HG03442 (cell line): Measurements from ENCODE around the gene GPC1.

Experiments used
- ATAC-seq: cut with Tn5 transposase; IDR thresholded peaks from one replicate; pipeline ENCODE4 v1.9.1; 2021; ENCODE audit warnings: mild to moderate bottlenecking, moderate library complexity; ENCODE audit not compliant: unreplicated experiment

Gene GPC1

DNA sequence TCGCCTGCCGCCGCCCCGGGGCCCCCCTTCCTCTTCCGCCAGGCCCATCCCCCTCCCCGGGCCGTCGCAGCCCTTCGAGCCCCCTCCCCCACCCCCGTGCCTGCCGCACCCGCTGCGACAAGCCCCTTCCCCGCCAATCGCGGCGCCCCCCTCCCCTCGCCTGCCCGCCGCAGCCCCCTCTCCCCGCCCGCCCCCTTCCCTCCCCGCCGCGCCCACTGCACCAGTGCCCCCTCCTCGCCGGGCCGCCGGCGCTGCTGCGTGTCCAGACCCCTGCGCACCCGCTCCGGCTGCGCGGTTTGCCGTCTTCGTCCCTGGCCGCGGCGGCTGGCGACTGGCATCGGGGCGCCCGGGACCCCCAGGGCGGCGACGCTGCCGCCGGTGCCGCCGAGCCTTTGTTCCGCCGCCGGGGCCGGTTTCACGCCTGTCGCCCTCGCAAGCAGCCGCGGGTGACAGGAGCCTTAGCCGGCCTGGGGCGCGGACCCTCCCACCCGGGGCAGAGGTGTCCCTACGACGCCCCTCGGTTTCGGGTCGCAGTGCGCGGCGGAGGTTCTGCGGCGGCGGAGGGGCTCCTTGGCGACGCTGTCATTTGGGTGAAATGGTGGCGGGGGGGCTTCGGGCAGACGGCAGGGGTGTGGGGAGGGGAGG lies 18.1 kb downstream of the GPC1 start:
- no peak for ATAC-seq

DNA sequence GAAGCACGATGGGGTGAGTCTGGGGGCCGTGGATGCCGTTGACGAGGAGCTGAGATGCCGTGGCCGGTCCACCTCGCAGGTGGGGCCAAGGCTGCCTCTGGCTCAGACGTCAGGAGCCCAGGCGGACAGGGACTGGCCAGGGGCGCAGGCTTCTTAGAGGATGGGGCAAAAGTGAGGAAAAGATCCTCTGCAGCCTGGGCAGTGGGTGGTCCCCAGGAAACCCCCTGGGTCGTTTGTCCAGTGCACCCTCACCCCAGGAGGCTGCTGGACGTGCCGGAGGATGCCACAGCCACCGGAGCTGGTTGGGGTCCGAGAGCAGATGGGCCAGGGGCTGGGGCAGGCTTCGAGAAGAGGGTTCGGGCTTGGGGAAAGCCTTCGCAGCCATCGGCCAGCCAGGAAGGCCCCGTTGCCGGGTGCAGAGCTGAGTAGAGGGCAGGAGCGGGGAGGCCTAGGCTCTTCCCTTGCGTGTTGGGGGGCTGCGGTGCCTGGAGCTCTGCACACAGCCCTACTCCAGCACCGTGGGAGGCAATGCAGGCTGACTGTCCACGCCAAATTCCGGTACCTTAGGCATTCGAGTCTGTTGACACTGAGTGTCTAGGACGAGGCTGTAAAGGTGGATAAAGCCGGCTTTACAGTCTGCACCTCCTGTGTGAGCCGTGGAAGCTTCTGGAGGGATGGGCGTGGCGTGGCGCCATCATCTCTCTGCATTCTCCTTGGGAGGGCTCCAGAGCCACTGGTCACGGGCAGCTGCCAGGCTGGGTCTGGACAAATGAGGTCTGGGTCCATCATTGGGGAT lies 18.8 kb downstream of the GPC1 start:
- no peak for ATAC-seq

DNA sequence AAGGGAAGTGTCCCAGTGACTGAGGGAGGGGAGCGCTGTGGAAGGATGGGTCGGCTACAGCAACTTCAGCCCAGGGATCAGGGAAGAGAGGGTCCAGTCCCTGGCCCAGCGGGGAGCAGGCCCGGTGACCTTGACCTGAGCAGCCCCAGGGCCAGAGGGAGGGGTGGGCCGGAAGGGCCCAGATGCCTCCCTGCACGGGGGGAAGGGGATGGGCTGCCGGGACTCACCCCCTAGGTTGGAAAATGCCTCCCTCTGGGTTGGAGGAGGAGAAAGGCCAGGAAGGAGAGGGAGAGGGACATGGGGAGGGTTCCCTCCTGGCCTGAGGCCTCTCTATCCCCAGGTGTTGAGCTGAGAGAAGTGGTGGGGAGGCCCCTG lies 19.8 kb downstream of the GPC1 start:
- no peak for ATAC-seq

DNA sequence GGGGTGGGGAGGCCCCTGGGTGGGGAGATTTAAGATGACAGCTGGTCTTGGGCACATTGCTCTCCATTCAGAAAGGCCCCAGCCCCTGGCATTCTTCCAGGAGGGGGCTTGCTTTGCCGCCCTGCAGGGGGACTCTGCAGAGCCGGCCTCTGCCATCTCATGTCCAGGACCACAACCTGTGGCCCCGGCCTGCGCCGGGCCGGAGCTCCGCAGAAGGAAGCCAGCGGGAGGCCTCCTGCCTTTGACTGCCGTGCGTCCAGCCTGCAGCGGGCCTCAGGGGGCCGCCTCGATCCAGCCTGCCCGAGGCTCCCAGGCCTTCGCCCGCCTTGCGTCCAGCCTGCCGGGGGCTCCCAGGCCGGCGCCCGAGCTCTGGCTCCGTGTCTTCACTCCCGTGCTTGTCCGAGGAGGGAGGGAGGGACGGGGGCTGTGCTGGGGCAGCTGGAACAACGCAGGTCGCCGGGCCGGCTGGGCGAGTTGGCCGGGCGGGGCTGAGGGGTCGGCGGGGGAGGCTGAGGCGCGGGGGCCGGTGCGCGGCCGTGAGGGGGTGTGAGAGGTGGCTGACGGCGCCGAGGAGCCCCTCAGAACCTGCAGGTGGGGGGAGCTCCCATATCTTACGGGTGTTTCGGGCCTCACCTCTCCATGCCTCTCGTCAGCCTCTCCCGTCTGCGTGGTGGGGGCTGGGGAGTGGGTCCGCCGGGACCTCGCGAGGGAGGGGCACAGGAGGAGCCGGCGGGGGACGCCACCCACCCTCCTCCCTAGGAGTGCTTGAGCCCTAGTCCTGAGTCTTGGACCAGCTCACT lies 20.4 kb downstream of the GPC1 start:
- no peak for ATAC-seq

DNA sequence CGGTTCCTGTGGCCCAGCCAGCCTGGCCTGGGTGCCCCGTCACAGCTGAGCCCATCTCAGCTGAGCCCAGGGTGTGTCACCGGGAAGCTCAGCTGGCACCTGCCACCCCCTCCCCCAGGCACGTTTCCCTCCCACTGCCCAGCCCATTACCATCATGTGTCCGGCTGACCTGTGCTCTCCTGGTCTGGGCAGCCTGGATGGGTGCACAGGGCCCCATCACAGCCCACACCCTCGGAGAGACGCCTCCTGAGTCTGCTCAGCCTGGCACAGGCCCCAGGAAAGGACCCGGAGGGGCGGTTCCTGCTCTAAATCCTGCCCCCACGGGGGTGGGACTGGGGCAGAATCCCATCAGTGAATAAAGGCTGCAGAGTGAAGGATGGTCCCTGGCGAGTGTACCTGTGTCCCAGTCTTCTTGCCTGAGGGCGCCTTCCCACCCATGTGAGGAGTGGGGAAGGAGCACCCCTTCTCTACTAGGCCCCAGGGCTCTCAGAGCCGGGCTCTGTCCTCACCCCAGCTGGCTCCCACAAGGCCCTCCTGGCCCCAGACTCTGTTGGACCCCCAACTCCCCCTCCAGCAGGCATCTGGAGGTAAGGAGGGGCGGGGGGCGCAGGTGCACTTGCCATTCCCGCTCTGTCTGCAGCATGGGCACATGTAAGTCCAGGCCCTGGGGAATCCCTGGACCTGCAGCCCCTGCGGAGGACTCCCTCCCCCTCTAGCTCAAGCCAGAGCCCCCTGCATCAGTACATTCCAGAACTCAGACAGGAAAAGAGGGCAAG lies 21.2 kb downstream of the GPC1 start:
- no peak for ATAC-seq

DNA sequence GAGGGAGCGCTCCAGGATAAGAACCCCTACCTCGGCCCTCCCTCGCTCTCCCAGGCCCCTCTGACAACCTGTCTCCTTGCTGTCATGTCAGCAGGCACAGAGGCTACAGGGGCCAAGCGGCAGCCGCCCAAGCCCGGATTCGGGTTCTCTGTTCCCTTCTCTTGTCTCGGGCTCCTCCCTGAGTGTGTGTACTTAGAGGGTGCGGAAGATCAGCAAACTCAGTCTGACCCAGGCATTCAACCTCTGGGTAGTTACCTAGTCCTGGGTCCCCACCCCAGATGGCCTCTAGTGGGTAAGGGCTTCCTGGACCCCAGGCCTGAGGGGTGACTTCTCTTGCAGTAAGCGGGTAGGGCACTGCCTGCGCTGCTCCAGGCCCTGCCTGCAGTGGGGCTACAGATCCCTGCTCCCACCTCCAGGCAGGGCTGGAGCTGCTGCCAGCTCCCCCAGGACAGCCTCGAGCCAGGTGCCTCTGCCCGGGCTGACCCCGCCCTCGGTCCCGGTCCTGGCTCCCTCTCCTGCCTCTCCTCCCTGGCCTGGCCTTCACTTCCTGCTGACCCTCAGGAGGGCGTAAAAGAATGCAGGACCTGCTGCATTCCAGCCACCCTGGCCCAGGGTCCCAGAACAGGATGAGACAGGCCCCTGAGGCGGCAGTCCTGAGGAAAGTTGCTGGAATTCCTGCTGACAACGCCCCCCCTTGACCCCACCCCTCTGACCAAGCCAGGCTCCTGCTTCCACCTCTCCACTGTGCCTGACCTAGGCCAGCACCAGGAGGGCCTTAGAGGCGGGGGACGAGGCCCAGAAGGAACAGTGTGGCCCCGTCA lies 22.0 kb downstream of the GPC1 start:
- ATAC-seq, result no peak

DNA sequence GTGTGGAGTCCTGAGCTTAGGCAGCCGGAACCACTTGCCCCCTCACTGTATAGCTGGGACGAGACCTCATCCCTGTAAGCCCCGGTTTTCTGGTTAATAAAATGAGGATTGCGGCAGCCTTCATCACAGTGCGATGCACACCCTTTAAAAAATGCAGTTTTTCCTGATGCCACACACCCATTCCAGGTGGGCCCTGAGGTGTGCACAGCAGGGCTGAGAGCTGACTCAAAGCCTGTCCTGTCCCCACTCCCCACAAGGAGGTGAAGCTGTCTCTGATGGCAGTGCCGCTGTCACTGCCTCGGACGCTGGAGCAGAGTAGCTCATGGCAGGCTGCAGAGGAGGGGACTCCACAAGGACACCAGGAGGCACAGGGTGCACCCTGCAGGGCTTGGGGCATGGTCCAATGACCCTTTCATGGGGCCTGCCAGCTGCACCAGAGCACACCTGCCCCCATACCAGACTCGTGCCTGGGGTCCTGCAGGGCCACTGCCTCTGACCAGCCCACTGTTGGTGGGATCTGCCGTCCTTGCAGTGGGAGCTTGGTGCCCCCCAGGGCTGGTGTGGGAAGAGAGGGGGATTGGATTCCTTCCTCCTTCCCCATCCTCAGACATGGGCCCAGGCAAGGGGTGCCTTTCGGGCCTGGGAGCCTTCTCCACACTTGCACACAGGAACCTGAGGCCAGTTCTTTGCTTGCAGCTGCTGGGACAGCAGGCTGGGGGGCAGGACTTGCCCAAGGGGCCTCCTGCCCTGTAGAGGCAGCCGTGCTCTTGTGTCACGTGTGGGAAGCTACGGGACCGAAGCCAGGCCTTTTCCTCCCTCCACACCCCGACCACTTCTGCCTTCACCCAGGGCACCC lies 22.8 kb downstream of the GPC1 start:
- no peak for ATAC-seq

DNA sequence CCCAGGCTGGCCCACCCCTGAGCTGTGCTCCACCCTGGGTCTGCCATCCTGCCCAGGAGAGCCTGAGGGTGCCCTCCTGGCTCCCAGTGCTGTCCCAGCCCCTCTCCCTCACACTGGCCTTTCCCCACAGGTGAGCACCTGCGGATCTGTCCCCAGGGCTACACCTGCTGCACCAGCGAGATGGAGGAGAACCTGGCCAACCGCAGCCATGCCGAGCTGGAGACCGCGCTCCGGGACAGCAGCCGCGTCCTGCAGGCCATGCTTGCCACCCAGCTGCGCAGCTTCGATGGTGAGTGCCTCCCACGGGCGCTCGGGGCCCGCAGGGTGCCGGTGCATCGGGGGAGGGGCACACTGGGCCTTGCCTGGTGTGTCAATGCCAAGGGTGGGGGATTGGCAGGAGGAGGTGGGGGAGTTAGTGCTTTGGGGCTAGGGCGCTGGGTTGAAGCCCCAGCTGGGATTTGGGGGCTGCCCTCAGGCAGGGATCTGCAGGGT lies 23.5 kb downstream of the GPC1 start:
- ATAC-seq, result no peak

DNA sequence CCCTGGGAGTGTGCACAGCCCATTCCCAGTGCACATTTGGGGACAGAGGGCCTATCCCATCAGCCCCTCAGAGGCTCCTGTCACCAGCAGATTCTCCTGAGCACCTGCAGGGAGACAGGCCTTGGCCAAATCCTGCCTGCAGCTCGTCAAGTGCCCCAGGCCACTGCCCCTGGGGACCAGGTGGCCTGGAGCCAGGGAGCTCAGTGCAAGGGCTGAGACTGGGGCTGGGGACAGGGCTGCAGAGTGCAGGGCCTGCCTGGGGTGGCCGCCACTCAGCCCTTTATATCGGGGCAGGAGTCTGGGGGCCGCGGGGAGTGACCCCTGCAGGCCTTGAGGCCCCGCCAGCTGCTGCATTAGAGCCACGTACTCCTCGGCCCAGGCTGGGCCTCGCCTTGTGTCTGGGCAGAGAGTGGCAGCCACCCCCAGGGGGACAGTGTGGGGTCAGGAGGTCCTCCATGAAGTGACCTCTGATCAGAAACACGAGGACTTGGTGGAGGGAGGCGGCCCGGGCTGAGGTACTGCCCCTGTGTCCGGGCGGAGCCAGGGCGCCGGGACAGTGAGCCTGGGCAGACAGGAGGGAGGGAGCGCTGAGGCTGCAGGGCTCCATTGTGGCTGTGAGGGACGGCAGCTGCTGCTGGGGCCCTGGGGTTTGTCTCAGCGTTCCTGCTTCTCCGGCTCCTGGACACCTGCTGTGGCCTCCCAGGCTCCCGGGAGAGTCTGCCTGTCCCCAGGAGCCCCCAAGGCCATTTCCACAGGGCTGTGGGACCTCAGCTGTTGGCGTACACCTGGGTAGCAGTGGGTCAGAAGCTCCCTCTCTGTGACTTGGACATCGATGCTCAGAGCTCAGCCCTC lies 24.2 kb downstream of the GPC1 start:
- ATAC-seq, result no peak

DNA sequence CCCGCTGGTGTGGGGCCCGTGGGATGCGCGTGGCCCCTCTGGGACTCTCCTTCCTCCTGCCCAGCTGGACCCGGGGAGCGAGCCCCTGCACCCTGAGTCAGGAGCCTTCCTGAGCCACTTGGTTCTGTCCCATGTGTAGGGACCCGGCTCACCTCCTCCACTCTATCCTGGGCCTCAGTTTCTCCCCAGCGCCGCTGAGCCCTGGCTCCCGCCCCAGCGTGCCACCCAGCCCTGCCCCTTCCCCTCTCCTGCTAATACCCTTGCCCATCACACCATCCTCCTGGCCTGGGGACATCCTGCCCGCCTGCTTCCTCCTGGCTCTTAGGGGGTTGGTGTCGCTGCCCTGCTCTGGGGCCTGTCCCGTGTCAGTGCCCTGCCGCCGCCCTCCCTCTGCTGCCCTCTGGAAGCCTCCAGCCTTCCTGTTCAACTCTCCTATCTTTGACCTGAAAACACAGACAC lies 24.8 kb downstream of the GPC1 start:
- no peak for ATAC-seq

DNA sequence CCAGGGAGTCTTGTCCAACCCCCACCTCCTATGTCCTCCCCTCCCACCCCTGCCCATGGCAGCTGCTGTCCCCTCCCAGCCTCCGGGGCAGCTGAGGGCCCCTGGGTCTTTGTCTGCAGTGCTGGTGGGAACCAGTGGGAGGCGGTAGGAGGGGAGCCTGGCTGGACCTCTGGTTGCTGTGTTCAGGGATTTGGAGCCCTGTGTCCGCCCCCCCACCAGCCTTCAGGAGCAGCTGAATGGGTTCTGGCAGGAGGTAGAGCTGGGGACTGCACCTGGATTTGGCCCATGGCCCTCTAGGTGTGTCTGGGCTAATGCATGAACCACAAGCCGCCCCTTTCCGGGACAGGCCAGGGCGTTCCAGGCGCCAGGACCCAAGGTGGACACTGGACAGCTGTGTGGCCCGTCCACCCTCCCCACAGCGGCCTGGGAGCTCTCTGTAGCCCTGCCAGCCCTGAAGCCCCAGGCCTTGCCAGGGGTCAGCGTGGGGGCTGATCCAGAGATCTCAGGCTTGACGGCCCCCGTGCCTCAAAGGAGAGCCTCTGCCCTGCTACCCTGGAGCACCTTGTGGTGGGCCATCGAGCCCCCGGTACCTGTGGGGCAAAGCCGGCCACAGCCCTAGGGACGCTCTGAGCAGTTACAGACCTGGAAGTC lies 25.4 kb downstream of the GPC1 start:
- no peak for ATAC-seq

DNA sequence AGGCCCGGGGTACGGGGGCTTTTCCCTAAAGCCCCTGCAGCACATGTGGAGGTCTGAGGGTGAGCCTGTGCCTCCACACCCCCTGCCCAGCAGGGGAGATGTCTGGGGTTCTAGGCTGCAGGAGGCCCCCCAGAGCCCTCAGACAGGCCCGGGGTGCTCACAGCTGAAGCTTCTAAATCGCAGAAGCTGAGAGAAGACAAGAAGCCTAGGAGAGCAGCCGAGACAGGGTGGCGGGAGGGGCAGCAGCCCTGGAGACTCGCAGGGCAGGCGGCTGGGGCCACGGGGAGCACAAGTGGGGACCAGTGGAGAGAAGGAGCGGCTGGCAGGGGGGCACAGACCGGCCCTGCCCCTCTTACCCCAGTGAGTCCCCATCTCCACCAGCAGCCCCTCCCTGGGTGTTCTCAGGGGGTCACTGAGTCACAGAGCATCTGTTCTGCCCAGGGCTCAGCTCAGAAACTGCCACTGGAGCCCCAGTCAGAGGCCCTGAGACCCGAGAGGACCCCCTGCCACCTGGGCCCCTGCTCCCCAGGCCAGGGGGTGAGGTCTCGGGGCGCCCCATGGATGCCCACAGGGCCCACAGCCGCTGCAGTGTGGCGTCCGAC lies 26.1 kb downstream of the GPC1 start:
- ATAC-seq, result no peak

DNA sequence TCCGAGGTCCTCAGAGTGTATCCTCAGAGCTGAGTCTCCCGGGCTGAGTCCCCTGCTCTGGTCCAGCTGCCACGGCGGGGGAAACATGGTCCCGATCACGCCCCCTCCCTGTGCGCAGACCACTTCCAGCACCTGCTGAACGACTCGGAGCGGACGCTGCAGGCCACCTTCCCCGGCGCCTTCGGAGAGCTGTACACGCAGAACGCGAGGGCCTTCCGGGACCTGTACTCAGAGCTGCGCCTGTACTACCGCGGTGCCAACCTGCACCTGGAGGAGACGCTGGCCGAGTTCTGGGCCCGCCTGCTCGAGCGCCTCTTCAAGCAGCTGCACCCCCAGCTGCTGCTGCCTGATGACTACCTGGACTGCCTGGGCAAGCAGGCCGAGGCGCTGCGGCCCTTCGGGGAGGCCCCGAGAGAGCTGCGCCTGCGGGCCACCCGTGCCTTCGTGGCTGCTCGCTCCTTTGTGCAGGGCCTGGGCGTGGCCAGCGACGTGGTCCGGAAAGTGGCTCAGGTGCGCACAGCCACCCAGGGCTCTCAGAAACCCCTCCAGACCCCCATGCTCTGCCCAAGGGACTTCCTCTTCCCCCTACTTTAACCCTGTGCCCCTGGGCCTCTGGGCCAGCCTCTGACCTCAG lies 26.7 kb downstream of the GPC1 start:
- no peak for ATAC-seq

DNA sequence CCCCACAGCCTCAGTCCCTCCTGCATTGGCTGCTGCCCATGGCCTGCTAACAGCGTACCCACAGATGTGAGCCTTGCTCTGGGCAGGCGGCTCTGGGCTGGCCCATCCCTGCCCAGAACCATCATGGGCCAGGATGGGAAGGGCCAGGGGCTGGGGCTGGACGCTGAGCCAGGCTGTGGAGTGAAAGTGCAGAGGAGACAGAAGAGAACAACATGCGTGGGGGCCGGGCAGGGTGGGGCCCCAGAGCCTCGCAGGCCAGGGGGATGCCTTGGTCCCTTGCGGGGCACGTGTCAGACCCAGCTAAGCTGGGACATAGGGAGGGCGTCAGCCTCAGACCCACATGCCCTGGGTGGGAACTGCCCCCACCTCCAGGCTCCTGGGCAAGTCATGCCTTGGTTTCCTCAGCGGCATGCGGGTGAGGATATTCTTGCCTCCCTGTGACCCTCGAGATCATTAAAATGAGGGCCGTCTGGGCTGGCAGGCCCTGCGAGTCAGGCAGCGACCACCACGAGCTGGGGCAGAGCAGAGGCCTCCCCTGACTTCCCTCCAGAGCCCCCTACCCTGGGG lies 27.3 kb downstream of the GPC1 start:
- no peak for ATAC-seq

DNA sequence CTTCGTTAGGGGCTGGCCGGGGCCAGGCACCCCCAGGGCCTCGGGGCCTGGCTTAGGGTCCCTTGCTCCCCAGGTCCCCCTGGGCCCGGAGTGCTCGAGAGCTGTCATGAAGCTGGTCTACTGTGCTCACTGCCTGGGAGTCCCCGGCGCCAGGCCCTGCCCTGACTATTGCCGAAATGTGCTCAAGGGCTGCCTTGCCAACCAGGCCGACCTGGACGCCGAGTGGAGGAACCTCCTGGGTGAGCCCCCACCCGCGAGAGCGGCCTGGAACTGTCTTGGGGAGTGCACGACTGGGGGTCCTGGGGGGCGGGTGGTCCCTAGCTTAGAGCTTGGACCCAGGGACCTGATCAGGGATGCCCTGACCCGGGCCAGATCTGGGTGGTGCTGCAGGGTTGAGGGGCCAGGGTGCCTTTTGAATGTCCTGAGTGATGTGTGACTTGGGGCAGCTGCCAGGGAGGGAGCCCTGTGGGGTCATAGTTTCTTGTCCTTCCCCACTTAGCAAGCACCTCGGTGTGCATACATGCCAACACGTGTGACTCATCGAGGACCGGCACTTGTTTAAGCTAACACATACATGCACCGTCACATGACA lies 27.9 kb downstream of the GPC1 start:
- ATAC-seq, result no peak

DNA sequence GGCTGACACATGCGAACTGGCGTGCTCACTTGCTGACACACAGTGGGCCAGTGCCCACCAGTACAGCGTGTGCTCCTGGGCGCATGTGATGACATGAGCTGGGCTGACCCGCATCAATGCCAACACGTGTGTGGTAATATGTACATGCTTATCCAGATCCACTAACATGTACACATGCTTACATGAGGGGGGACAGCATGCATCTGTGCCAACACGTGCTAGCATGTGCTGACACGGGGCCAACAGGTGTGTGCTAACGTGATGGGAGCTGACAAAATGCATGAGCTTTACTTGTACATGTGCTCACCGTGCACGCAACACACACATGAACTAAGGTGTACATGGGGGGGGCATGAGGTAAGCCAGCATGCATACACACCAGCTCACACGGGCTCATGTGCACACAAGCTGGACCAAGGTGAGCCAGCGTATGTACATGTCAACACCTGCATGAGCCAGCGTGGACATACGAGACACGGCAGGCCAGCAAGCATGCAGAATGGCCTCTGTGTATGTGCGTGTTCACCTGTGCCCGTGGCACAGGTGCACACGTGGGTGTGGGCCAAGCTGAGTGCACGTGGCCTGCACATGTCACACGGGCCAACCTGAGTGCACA lies 28.5 kb downstream of the GPC1 start:
- ATAC-seq, result no peak
